Measurements from ENCODE around the gene MICALL2.

DNA sequence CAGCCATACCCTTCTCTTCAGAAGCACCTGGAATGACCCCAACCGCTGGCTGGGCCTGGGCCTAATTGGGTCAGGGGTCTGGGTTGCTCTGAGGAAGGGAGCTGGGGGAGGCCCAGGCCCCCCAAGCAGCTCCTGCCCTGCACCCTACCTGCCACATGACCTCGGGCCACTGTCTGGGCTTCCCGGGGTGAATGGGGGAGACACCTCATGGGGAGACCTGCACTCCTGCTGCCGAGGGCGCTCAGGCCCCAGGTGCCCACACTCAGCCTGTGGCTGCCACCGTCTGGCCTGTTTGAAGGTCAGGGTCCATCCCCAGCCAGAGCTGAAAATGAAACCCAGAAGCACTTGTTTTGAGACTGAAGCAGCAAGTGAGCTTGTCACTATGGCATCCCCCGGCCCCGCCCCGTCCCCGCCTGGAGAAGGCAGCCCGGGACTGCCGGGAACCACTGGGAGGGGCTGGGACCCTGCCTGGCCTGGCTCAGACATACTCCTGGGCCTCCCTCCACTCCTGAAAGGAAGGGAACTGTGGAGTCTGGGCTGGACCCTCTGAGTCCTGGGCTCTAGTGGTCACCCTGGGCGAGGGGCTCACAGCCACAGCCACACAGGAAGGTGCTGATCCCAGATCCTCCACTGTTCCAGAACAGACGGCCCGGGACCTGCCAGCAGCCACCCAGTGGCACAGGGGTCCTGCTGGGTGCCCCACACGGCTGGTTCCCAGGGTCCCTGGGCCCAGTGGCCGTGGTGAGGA is 7.4 kb upstream of the MICALL2 start:
- TF ChIP-seq POLR2A (IDR thresholded peaks at IDR 0.05; ENCODE audit: low read depth) (no peak), CTCF (IDR thresholded peaks at IDR 0.05) (no peak), EP300 (IDR thresholded peaks at IDR 0.05) (no peak)
